Activated B cell treated with CpG ODN at 0.5 μM for 24 hours (primary cell): Measurements from ENCODE around the gene MANF. TPM values are rescaled to one million over a fixed set of nuclear protein-coding genes. Genes with fewer than 3 reads are reported as not detected.

Experiments
- ATAC-seq: fragments of 200-7000 bp; cut with Tn5 transposase; one replicate; pipeline ENCODE4 v1.10.0; 2021; ENCODE audit warnings: low read depth, mild to moderate bottlenecking, moderate library complexity
- CTCF ChIA-PET: fragments of 350-600 bp; sonication (Branson Sonifier 250); formaldehyde crosslinking; loops from one replicate; lab custom pipeline; 2021; ENCODE audit warnings: antibody characterized with exemption; lab: Charles Lee
- POLR2A ChIA-PET: fragments of 350-600 bp; sonication (Branson Sonifier 250); formaldehyde crosslinking; loops from one replicate; lab custom pipeline; 2021; ENCODE audit warnings: antibody characterized with exemption; lab: Charles Lee
- DNase-seq: peaks from one replicate; pipeline ENCODE4 v3.0.0; 2022
- H3K27ac Mint-ChIP-seq: one replicate; pipeline ENCODE4 v1.8.0; 2020; ENCODE audit warnings: mixed read lengths
- H3K27me3 Mint-ChIP-seq: one replicate; pipeline ENCODE4 v1.8.0; 2021; ENCODE audit warnings: mixed read lengths
- H3K36me3 Mint-ChIP-seq: one replicate; pipeline ENCODE4 v1.8.0; 2021; ENCODE audit warnings: low read depth, mixed read lengths
- H3K4me1 Mint-ChIP-seq: one replicate; pipeline ENCODE4 v1.8.0; 2021; ENCODE audit warnings: mixed read lengths
- H3K4me3 Mint-ChIP-seq: one replicate; pipeline ENCODE4 v1.8.0; 2020; ENCODE audit warnings: mild to moderate bottlenecking, mixed read lengths
- H3K9me3 Mint-ChIP-seq: one replicate; pipeline ENCODE4 v1.8.0; 2020; ENCODE audit warnings: mixed read lengths
- intact Hi-C: fragments of 100-400 bp; cut with micrococcal nuclease; formaldehyde crosslinking; loops from one replicate; pipeline ENCODE4 v1.15.1; 2024
- total RNA-seq: library from RNA; stranded (reverse); gene quantifications from 2 replicates; pipeline ENCODE4 v1.2.3, GENCODE V29; 2022
- TF ChIP-seq, protein P1 (sequence below): fragments of 200-600 bp; IDR thresholded peaks from one replicate; pipeline ENCODE4 v1.8.0; 2022; ENCODE audit warnings: antibody characterized with exemption, mild to moderate bottlenecking

Gene MANF
- total RNA-seq, 1 donor from 2014 or later = 64.2 TPM

DNA sequence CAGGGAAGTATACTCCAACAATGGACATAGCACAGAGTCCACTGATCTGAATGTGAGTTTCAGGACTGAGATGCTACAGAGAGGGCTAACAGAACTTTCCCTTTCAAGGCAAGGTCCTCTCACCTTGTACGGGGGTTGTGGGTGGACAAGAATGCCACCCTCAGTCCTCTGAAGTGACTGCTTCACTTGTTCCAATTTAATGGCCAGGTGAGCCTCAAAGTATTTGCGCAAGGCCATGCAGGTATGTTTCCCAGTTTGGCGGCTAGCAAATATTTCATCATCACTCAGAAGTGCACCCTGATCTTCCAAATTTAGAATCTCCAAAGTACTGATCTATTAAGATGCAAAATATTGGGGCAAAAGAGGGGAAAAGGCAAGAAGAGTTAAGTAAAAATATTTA, 44.0 kb downstream of the MANF start:
- H3K4me3 Mint-ChIP-seq = no peak overlapping the region
- H3K27ac Mint-ChIP-seq = no peak overlapping the region
- no peaks in the 10 kb centered on the region for H3K27me3 Mint-ChIP-seq
- CTCF ChIA-PET = interaction anchor here (0.6 kb wide), 1 partner anchor 811 kb away, joined by 3 read pairs; no protein-coding TSS in a partner anchor
- no peaks in the 10 kb centered on the region for H3K9me3 Mint-ChIP-seq
- H3K4me1 Mint-ChIP-seq = no peaks in the 10 kb centered on the region
- TF ChIP-seq, protein P1, sequence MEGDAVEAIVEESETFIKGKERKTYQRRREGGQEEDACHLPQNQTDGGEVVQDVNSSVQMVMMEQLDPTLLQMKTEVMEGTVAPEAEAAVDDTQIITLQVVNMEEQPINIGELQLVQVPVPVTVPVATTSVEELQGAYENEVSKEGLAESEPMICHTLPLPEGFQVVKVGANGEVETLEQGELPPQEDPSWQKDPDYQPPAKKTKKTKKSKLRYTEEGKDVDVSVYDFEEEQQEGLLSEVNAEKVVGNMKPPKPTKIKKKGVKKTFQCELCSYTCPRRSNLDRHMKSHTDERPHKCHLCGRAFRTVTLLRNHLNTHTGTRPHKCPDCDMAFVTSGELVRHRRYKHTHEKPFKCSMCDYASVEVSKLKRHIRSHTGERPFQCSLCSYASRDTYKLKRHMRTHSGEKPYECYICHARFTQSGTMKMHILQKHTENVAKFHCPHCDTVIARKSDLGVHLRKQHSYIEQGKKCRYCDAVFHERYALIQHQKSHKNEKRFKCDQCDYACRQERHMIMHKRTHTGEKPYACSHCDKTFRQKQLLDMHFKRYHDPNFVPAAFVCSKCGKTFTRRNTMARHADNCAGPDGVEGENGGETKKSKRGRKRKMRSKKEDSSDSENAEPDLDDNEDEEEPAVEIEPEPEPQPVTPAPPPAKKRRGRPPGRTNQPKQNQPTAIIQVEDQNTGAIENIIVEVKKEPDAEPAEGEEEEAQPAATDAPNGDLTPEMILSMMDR = no peak
- intact Hi-C loops = no loop called here
- DNase-seq (no peak), ATAC-seq (no peak)
- POLR2A ChIA-PET = no interaction called here
- H3K36me3 Mint-ChIP-seq = peaks cover 64% of the 10 kb centered on the region

DNA sequence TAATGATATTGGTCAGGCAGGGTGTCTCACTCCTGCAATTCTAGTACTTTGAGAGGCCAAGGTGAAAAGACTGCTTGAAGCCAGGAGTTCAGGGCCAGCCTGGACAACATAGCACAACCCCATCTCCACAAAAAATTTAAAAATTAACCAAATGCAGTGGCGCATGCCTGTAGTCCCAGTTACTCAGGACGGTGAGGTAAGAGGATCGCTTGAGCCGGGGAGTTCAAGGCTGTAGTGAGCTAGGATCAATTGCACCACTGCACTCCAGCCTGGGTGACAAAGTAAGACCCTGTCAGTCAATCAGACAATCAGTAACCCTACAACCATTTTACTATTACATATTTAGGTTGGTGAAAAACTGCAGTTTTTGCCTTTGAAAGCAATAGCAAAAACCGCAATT, 49.0 kb downstream of the MANF start:
- POLR2A ChIA-PET = no interaction called here
- CTCF ChIA-PET = interaction anchor here (0.9 to 3.3 kb wide), 11 partner anchors 10 to 818 kb away, joined by 3 to 16 read pairs (median 4); no protein-coding TSS in a partner anchor
- H3K4me3 Mint-ChIP-seq = no peak overlapping the region
- intact Hi-C loops = loop anchor here (1.0 to 2.0 kb wide), 2 partner anchors 249 to 818 kb away; no protein-coding TSS in a partner anchor
- no peaks in the 10 kb centered on the region for H3K27me3 Mint-ChIP-seq
- ATAC-seq (no peak), DNase-seq (no peak)
- H3K9me3 Mint-ChIP-seq = no peaks in the 10 kb centered on the region
- H3K36me3 Mint-ChIP-seq = peaks cover 71% of the 10 kb centered on the region
- no peaks in the 10 kb centered on the region for H3K4me1 Mint-ChIP-seq
- no peak overlapping the region for H3K27ac Mint-ChIP-seq
- TF ChIP-seq, protein P1 = no peak

DNA sequence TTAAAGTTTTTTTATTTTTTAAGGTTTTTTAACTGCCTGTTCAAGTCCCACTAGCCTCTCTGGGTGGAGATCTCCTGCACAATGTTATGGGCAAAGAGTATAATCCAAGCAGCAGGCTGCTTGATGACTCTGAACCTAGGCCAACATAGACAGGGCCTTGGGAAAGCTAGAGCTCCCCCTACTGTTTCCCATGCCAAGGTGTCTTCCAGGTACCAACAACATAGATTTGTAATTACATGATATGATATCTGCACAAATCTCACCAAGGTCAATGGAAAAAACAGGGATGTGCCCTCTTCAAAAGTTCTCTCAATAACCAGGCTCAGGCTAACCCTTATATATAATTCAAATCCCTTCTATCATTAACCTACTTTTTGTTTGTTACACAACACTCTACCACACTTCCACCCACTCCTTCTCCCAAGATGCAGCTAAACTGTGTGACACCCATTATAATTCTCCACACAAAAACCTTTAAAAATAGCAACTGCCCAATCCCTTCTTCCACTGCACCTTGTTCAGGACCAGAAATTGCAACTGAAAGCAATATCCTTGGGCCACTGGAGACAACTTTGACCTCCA, 49.7 kb downstream of the MANF start:
- intact Hi-C loops = loop anchor here (1.0 to 2.0 kb wide), 2 partner anchors 248 to 819 kb away; no protein-coding TSS in a partner anchor
- POLR2A ChIA-PET = no interaction called here
- TF ChIP-seq, protein P1 = no peak

DNA sequence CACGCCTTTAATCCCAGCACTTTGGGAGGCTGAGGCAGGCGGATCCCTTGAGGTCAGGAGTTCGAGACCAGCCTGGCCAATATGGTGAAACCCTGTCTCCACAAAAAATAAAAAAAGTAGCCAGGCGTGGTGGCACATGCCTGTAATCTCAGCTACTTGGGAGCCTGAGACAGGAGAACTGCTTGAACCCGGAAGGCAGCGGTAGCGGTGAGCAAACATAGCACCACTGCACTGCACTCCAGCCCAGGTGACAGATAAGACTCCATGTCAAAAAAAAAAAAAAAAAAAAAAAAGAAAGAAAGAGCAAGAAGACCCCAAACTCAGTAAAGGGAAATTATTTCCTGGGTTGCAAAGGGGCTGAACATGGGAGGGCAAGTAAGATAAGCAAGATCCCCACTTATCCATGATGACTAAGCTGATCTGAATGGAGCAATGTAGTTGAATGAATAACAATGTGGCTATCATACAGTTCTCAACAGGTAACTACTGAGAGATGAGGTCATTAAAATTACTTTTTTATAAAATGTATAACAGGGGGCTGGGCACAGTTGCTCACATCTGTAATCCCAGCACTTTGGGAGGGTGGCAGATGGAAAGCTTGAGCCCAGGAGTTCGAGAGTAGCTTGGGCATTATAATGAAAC, 52.0 kb downstream of the MANF start:
- no peaks in the 10 kb centered on the region for H3K4me1 Mint-ChIP-seq
- peaks cover 67% of the 10 kb centered on the region for H3K36me3 Mint-ChIP-seq
- no peaks in the 10 kb centered on the region for H3K27me3 Mint-ChIP-seq
- intact Hi-C loops = no loop called here
- ChIA-PET POLR2A (no interaction called here), CTCF (interaction anchor here (0.5 kb wide), 1 partner anchor 1338 kb away, joined by 3 read pairs; no protein-coding TSS in a partner anchor)
- no peak overlapping the region for H3K4me3 Mint-ChIP-seq
- no peak for DNase-seq
- H3K27ac Mint-ChIP-seq = no peak overlapping the region
- no peaks in the 10 kb centered on the region for H3K9me3 Mint-ChIP-seq
- TF ChIP-seq, protein P1 = no peak
- no peak for ATAC-seq

More for the DNA sequence above, 49.7 kb downstream of the MANF start:
- Mint-ChIP-seq H3K27ac (no peak overlapping the region), H3K9me3 (no peaks in the 10 kb centered on the region), H3K27me3 (no peaks in the 10 kb centered on the region), H3K36me3 (peaks cover 67% of the 10 kb centered on the region), H3K4me1 (no peaks in the 10 kb centered on the region), H3K4me3 (no peak overlapping the region)
- DNase-seq = no peak
- CTCF ChIA-PET = interaction anchor here (0.9 to 3.3 kb wide), 13 partner anchors 9 to 819 kb away, joined by 3 to 16 read pairs (median 4); no protein-coding TSS in a partner anchor
- peak; percentile 66 for ATAC-seq

Other genes with a start within 250 kb of the MANF start
- 28.0 and 28.9 TPM in 2 replicates for gene RBM15B, start 6.0 kb downstream of the MANF start, total RNA-seq
- gene DCAF1, start 114.7 kb downstream of the MANF start, total RNA-seq = 33.1 and 37.4 TPM in 2 replicates
- gene RAD54L2, start 153.4 kb downstream of the MANF start, total RNA-seq = 34.3 and 39.3 TPM in 2 replicates